Astrocyte (in vitro differentiated cells and primary cell): ENCODE data around the gene FAM50B. TPM values are rescaled to one million over a fixed set of nuclear protein-coding genes. Genes with fewer than 3 reads are reported as not detected.

Source experiments
- DNase-seq: peaks from one replicate; pipeline ENCODE4 v3.0.0-alpha.2; 2010; ENCODE audit warnings: low read depth
- FAIRE-seq: peaks from 2 replicates; lab custom pipeline; 2011; peaks lifted over from hg19 to GRCh38; lab: Jason Lieb, UNC
- H2AFZ ChIP-seq: 2 replicates; pipeline ENCODE4 v1.6.0; 2012; ENCODE audit warnings: low read depth, low read length, inconsistent platforms
- H3K27ac ChIP-seq: 2 replicates; pipeline ENCODE4 v1.5.1; 2011; ENCODE audit warnings: low read depth, low read length, inconsistent platforms
- H3K27me3 ChIP-seq: 2 replicates; pipeline ENCODE4 v1.6.0; 2011; ENCODE audit warnings: low read length, inconsistent platforms; ENCODE audit not compliant: insufficient read depth
- H3K36me3 ChIP-seq: 2 replicates; pipeline ENCODE4 v1.5.1; 2011; ENCODE audit warnings: low read length, inconsistent platforms; ENCODE audit not compliant: insufficient read depth
- H3K4me1 ChIP-seq: 2 replicates; pipeline ENCODE4 v1.5.1; 2011; ENCODE audit warnings: low read length, inconsistent platforms; ENCODE audit not compliant: insufficient read depth
- H3K4me2 ChIP-seq: 2 replicates; pipeline ENCODE4 v1.6.0; 2012; ENCODE audit warnings: low read length, inconsistent platforms
- H3K4me3 ChIP-seq: 2 replicates; pipeline ENCODE4 v1.5.1; 2011; ENCODE audit warnings: low read depth, mild to moderate bottlenecking, low read length, inconsistent platforms; ENCODE audit not compliant: insufficient read depth
- H3K79me2 ChIP-seq: 2 replicates; pipeline ENCODE4 v1.6.0; 2012; ENCODE audit warnings: mild to moderate bottlenecking, low read length, inconsistent platforms; ENCODE audit not compliant: insufficient read depth
- H3K9ac ChIP-seq: 2 replicates; pipeline ENCODE4 v1.6.0; 2012; ENCODE audit warnings: mild to moderate bottlenecking, low read length, inconsistent platforms
- H3K9me3 ChIP-seq: 2 replicates; pipeline ENCODE4 v1.5.1; 2012; ENCODE audit warnings: low read depth, mild to moderate bottlenecking, low read length, inconsistent platforms; ENCODE audit not compliant: insufficient read depth
- H4K20me1 ChIP-seq: 2 replicates; pipeline ENCODE4 v1.6.0; 2012; ENCODE audit warnings: low read length, inconsistent platforms; ENCODE audit not compliant: insufficient read depth
- H3K27ac Mint-ChIP-seq: one replicate; pipeline ENCODE4 v1.8.0; 2021; ENCODE audit warnings: mild to moderate bottlenecking, mixed read lengths; ENCODE audit not compliant: unreplicated experiment
- H3K27me3 Mint-ChIP-seq: one replicate; pipeline ENCODE4 v1.8.0; 2021; ENCODE audit warnings: low read depth, mixed read lengths; ENCODE audit not compliant: unreplicated experiment
- H3K36me3 Mint-ChIP-seq: one replicate; pipeline ENCODE4 v1.8.0; 2021; ENCODE audit warnings: low read depth, mixed read lengths; ENCODE audit not compliant: unreplicated experiment
- H3K4me1 Mint-ChIP-seq: one replicate; pipeline ENCODE4 v1.8.0; 2021; ENCODE audit warnings: low read depth, mixed read lengths; ENCODE audit not compliant: unreplicated experiment
- H3K4me3 Mint-ChIP-seq: one replicate; pipeline ENCODE4 v1.8.0; 2021; ENCODE audit warnings: mild to moderate bottlenecking, moderate library complexity, mixed read lengths; ENCODE audit not compliant: unreplicated experiment
- H3K9me3 Mint-ChIP-seq: one replicate; pipeline ENCODE4 v1.8.0; 2021; ENCODE audit warnings: mild to moderate bottlenecking, mixed read lengths; ENCODE audit not compliant: unreplicated experiment
- EZH2 ChIP-seq: IDR thresholded peaks from 2 replicates; pipeline ENCODE4 v1.6.1; 2012; ENCODE audit warnings: mild to moderate bottlenecking, low read length, inconsistent platforms; ENCODE audit not compliant: insufficient read depth
- total RNA-seq: library from RNA; stranded (reverse); gene quantifications from 2 replicates; pipeline ENCODE4 v1.2.1, GENCODE V29; 2021
- TF ChIP-seq, protein P1 (sequence below): IDR thresholded peaks from 2 replicates; pipeline ENCODE4 v1.5.1; 2011; ENCODE audit warnings: low read depth, mild to moderate bottlenecking, inconsistent platforms, low read length, moderate library complexity; ENCODE audit not compliant: insufficient read depth

Gene FAM50B
- total RNA-seq, 1 donor from 2014 or later, result 4.6 TPM

DNA sequence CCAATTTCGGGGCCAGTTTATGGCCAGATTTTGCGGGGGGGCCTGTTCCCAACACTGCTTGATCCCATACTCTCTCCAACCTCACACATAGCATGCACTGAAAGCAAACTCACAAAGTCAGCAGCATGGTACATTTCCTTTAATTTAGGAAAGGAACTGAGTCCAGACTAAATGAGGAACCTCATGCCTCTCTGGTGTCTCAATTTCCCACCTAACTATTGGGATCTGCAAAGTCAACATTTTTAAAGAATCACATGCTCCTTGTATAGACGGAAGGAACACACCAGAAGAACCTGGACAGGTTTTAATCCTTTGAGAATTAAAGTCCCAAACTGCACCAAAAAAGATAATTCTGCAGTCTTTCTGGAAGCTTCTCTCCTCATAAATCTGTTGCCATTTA, 33.3 kb downstream of the FAM50B start:
- H3K4me1 ChIP-seq, result peaks cover 11% of the 10 kb centered on the region

DNA sequence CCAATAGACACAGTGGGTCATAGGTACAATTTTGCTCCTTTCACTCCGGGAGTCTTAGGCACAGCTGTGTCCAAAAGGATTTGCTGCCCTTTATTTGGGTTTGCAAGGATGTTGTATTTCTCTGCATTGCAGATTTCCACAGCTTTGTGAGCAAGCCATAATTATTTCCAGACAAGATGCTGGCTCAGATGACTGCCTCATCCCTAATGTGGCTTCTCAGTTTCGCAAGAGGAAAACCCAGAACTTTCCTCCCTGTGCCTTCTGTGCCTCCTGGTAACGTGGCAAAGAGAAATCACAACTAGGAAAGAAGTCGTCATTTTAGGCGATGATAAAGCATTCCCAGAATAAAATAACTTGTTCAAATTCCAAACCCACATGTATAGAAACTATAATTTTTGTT, 33.7 kb downstream of the FAM50B start:
- no peak overlapping the region for H3K9ac ChIP-seq
- no peak overlapping the region for H3K4me3 ChIP-seq
- peaks cover 3% of the 10 kb centered on the region for H3K9me3 Mint-ChIP-seq

More for the DNA sequence above, 33.3 kb downstream of the FAM50B start:
- H3K9ac ChIP-seq, result no peak overlapping the region
- H2AFZ ChIP-seq, result no peak overlapping the region
- H3K36me3 ChIP-seq, result no peaks in the 10 kb centered on the region
- H3K27me3 ChIP-seq, result no peaks in the 10 kb centered on the region
- H3K79me2 ChIP-seq, result no peaks in the 10 kb centered on the region
- H3K9me3 Mint-ChIP-seq, result peaks cover 3% of the 10 kb centered on the region
- H3K4me1 Mint-ChIP-seq, result peaks cover 14% of the 10 kb centered on the region
- no peak for DNase-seq
- no peak for TF ChIP-seq EZH2
- TF ChIP-seq, protein P1, sequence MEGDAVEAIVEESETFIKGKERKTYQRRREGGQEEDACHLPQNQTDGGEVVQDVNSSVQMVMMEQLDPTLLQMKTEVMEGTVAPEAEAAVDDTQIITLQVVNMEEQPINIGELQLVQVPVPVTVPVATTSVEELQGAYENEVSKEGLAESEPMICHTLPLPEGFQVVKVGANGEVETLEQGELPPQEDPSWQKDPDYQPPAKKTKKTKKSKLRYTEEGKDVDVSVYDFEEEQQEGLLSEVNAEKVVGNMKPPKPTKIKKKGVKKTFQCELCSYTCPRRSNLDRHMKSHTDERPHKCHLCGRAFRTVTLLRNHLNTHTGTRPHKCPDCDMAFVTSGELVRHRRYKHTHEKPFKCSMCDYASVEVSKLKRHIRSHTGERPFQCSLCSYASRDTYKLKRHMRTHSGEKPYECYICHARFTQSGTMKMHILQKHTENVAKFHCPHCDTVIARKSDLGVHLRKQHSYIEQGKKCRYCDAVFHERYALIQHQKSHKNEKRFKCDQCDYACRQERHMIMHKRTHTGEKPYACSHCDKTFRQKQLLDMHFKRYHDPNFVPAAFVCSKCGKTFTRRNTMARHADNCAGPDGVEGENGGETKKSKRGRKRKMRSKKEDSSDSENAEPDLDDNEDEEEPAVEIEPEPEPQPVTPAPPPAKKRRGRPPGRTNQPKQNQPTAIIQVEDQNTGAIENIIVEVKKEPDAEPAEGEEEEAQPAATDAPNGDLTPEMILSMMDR, result no peak
- H3K27me3 Mint-ChIP-seq, result no peaks in the 10 kb centered on the region
- H4K20me1 ChIP-seq, result no peaks in the 10 kb centered on the region
- peaks cover 3% of the 10 kb centered on the region for H3K36me3 Mint-ChIP-seq
- no peak overlapping the region for H3K4me3 Mint-ChIP-seq
- no peak overlapping the region for H3K4me2 ChIP-seq
- H3K27ac ChIP-seq, result no peak overlapping the region
- H3K9me3 ChIP-seq, result no peaks in the 10 kb centered on the region
- FAIRE-seq, result no peak
- no peak overlapping the region for H3K27ac Mint-ChIP-seq
- H3K4me3 ChIP-seq, result no peak overlapping the region

More for the DNA sequence above, 33.7 kb downstream of the FAM50B start:
- TF ChIP-seq, protein P1, result no peak
- no peak for TF ChIP-seq EZH2
- Histone ChIP-seq H4K20me1 (no peaks in the 10 kb centered on the region), H3K4me1 (peaks cover 11% of the 10 kb centered on the region), H2AFZ (no peak overlapping the region), H3K36me3 (no peaks in the 10 kb centered on the region), H3K4me2 (no peak overlapping the region), H3K27me3 (no peaks in the 10 kb centered on the region), H3K27ac (no peak overlapping the region), H3K79me2 (no peaks in the 10 kb centered on the region), H3K9me3 (no peaks in the 10 kb centered on the region)
- H3K27me3 Mint-ChIP-seq, result peaks cover 2% of the 10 kb centered on the region
- H3K27ac Mint-ChIP-seq, result no peak overlapping the region
- peaks cover 3% of the 10 kb centered on the region for H3K36me3 Mint-ChIP-seq
- peaks cover 14% of the 10 kb centered on the region for H3K4me1 Mint-ChIP-seq
- DNase-seq (no peak), FAIRE-seq (no peak)
- H3K4me3 Mint-ChIP-seq, result no peak overlapping the region
